IMR-90 (cell line): Measurements from ENCODE around the gene MAB21L1.

ENCODE experiments used
- BHLHE40 ChIP-seq: fragments of 150-350 bp; IDR thresholded peaks from 2 replicates; pipeline ENCODE4 v1.6.1; 2016; ENCODE audit warnings: mild to moderate bottlenecking, low read depth, low read length
- CEBPB ChIP-seq: IDR thresholded peaks from 2 replicates; pipeline ENCODE4 v1.6.1; 2012; ENCODE audit warnings: low read depth, low read length, improper control_type of control experiment
- MAFK ChIP-seq: IDR thresholded peaks from 2 replicates; pipeline ENCODE4 v1.6.1; 2012; ENCODE audit warnings: low read depth, low read length, improper control_type of control experiment
- MAZ ChIP-seq: IDR thresholded peaks from 2 replicates; pipeline ENCODE4 v1.6.1; 2012; ENCODE audit warnings: low read depth, mild to moderate bottlenecking, low read length, improper control_type of control experiment, moderate library complexity, borderline replicate concordance
- MXI1 ChIP-seq: IDR thresholded peaks from 2 replicates; pipeline ENCODE4 v1.6.1; 2012; ENCODE audit warnings: low read depth, mild to moderate bottlenecking, low read length, moderate library complexity, borderline replicate concordance
- POLR2A ChIP-seq: IDR thresholded peaks from 2 replicates; pipeline ENCODE4 v1.6.1; 2012; ENCODE audit warnings: mild to moderate bottlenecking, low read depth, low read length
- RAD21 ChIP-seq: IDR thresholded peaks from 2 replicates; pipeline ENCODE4 v1.6.1; 2012; ENCODE audit warnings: low read length, improper control_type of control experiment
- RCOR1 ChIP-seq: IDR thresholded peaks from 2 replicates; pipeline ENCODE4 v1.6.1; 2012; ENCODE audit warnings: mild to moderate bottlenecking, low read length, improper control_type of control experiment; ENCODE audit not compliant: insufficient replicate concordance
- RFX5 ChIP-seq: IDR thresholded peaks from 2 replicates; pipeline ENCODE4 v1.8.0; 2012; ENCODE audit warnings: low read depth, mild to moderate bottlenecking, low read length, moderate library complexity
- SMC3 ChIP-seq: fragments of 150-350 bp; IDR thresholded peaks from 2 replicates; pipeline ENCODE4 v1.6.1; 2016; ENCODE audit warnings: low read depth, mild to moderate bottlenecking, antibody characterized with exemption, low read length, moderate library complexity
- TF ChIP-seq, protein P1 (sequence below): conservative IDR thresholded peaks from 2 replicates; pipeline ENCODE4 v1.5.1; 2012; ENCODE audit warnings: mild to moderate bottlenecking, low read depth, low read length, improper control_type of control experiment
- TF ChIP-seq, protein P2 (sequence below): fragments of 150-350 bp; IDR thresholded peaks from 2 replicates; pipeline ENCODE4 v1.6.1; 2016; ENCODE audit warnings: low read depth, mild to moderate bottlenecking, low read length, moderate library complexity, borderline replicate concordance
- TF ChIP-seq, protein P3 (sequence below): fragments of 150-350 bp; IDR thresholded peaks from 2 replicates; pipeline ENCODE4 v1.6.1; 2017; ENCODE audit warnings: mild to moderate bottlenecking, antibody characterized with exemption, low read length, low read depth

DNA sequence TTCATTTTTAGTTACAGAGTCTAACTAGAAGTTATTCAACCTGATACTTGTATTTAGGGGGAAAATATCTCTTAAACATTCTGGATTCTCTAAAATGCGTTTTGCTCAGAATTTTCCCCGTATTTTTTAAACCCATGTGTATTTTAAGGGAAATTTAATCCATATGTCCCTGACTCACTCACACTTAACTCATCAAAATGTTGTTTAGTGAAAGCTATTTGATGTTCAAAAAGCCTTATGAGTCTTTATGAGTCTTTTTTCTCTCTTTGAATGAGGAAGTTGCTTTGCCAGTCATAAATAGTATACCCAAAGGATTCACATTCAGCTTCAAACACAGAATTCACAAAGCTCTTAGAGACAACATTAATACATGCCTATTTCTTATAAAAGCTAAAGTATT is 16.4 kb downstream of the MAB21L1 start:
- TF ChIP-seq, protein P1, sequence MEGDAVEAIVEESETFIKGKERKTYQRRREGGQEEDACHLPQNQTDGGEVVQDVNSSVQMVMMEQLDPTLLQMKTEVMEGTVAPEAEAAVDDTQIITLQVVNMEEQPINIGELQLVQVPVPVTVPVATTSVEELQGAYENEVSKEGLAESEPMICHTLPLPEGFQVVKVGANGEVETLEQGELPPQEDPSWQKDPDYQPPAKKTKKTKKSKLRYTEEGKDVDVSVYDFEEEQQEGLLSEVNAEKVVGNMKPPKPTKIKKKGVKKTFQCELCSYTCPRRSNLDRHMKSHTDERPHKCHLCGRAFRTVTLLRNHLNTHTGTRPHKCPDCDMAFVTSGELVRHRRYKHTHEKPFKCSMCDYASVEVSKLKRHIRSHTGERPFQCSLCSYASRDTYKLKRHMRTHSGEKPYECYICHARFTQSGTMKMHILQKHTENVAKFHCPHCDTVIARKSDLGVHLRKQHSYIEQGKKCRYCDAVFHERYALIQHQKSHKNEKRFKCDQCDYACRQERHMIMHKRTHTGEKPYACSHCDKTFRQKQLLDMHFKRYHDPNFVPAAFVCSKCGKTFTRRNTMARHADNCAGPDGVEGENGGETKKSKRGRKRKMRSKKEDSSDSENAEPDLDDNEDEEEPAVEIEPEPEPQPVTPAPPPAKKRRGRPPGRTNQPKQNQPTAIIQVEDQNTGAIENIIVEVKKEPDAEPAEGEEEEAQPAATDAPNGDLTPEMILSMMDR: no peak
- TF ChIP-seq MXI1 (no peak), POLR2A (no peak), RCOR1 (no peak), CEBPB (no peak), RAD21 (no peak), BHLHE40 (no peak), MAZ (no peak), SMC3 (no peak), MAFK (no peak), RFX5 (no peak)
- TF ChIP-seq, protein P2, sequence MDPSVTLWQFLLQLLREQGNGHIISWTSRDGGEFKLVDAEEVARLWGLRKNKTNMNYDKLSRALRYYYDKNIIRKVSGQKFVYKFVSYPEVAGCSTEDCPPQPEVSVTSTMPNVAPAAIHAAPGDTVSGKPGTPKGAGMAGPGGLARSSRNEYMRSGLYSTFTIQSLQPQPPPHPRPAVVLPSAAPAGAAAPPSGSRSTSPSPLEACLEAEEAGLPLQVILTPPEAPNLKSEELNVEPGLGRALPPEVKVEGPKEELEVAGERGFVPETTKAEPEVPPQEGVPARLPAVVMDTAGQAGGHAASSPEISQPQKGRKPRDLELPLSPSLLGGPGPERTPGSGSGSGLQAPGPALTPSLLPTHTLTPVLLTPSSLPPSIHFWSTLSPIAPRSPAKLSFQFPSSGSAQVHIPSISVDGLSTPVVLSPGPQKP: no peak
- TF ChIP-seq, protein P3, sequence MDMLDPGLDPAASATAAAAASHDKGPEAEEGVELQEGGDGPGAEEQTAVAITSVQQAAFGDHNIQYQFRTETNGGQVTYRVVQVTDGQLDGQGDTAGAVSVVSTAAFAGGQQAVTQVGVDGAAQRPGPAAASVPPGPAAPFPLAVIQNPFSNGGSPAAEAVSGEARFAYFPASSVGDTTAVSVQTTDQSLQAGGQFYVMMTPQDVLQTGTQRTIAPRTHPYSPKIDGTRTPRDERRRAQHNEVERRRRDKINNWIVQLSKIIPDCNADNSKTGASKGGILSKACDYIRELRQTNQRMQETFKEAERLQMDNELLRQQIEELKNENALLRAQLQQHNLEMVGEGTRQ: no peak
